GM12878 (cell line): ENCODE results near the gene YTHDF1. TPM values are rescaled to one million over a fixed set of nuclear protein-coding genes. Genes with fewer than 3 reads are reported as not detected.

Source experiments
- ATAC-seq: fragments of 200-7000 bp; cut with Tn5 transposase; 3 replicates; pipeline ENCODE4 v1.9.1; 2020; ENCODE audit warnings: mild to moderate bottlenecking, moderate library complexity
- BruUV-seq: library from RNA; stranded (reverse); fragments of 400-500 nt; replicated peaks from 2 replicates; lab custom pipeline; 2021; lab: Mats Ljungman, UMichigan
- CTCF ChIA-PET: fragments of 300-600 bp; sonication (Branson Sonifier 250); formaldehyde crosslinking; extraction: SDS; loops from one replicate; lab custom pipeline; 2021; ENCODE audit warnings: inconsistent platforms; lab: Yijun Ruan, JAX
- POLR2A ChIA-PET: fragments of 350-600 bp; formaldehyde crosslinking; extraction: SDS; loops from one replicate; lab custom pipeline; 2021; ENCODE audit warnings: inconsistent platforms; lab: Charles Lee
- RAD21 ChIA-PET: fragments of 300-600 bp; sonication (Branson Sonifier 250); formaldehyde crosslinking; loops from one replicate; lab custom pipeline; 2023; ENCODE audit warnings: antibody characterized with exemption; ENCODE audit not compliant: unreplicated experiment; lab: Charles Lee
- SMC1A ChIA-PET: fragments of 300-600 bp; sonication (Branson Sonifier 250); formaldehyde crosslinking; loops from one replicate; lab custom pipeline; 2023; ENCODE audit not compliant: unreplicated experiment, uncharacterized antibody; lab: Charles Lee
- DNase-seq: peaks from one replicate; pipeline ENCODE4 v3.0.0-alpha.2; 2011; ENCODE audit warnings: low read depth, low spot score
- FAIRE-seq: peaks from 3 replicates; lab custom pipeline; 2011; peaks lifted over from hg19 to GRCh38; lab: Jason Lieb, UNC
- H2AFZ ChIP-seq: 2 replicates; pipeline ENCODE4 v1.6.0; 2011; ENCODE audit warnings: low read depth, low read length, control low read depth; ENCODE audit not compliant: control insufficient read depth
- H3K27ac ChIP-seq: 2 replicates; pipeline ENCODE4 v1.5.1; 2011; ENCODE audit warnings: control low read depth; ENCODE audit not compliant: control insufficient read depth, insufficient read depth
- H3K27me3 ChIP-seq, 2 experiments: replicated peaks in 1 of 2; 2 replicates each; pipeline versions ENCODE4 v1.6.0 to v1.6.1; 2011; ENCODE audit warnings: low read length in 1 of 2; ENCODE audit not compliant: control insufficient read depth in 2 of 2, insufficient read depth in 2 of 2
- H3K36me3 ChIP-seq, 2 experiments: 2 replicates each; pipeline ENCODE4 v1.5.1; 2011; ENCODE audit warnings: low read length in 1 of 2; ENCODE audit not compliant: control insufficient read depth in 2 of 2, insufficient read depth in 2 of 2
- H3K4me1 ChIP-seq: 2 replicates; pipeline ENCODE4 v1.6.1; 2011; ENCODE audit warnings: mild to moderate bottlenecking, low read length, moderate library complexity, mixed read lengths; ENCODE audit not compliant: control insufficient read depth, insufficient read depth
- H3K4me2 ChIP-seq: 2 replicates; pipeline ENCODE4 v1.6.0; 2011; ENCODE audit warnings: control low read depth; ENCODE audit not compliant: control insufficient read depth, insufficient read depth
- H3K4me3 ChIP-seq: fragments of 200-600 bp; sonication (generic); 2 replicates; pipeline ENCODE4 v1.5.1; 2016
- H3K79me2 ChIP-seq: 2 replicates; pipeline ENCODE4 v1.6.0; 2011; ENCODE audit warnings: low read length; ENCODE audit not compliant: control insufficient read depth, insufficient read depth
- H3K9ac ChIP-seq: 2 replicates; pipeline ENCODE4 v1.8.0; 2011; ENCODE audit warnings: low read length, control low read depth, mixed read lengths; ENCODE audit not compliant: control insufficient read depth, insufficient read depth
- H3K9me3 ChIP-seq: replicated peaks from 3 replicates; pipeline ENCODE4 v1.5.1; 2011; ENCODE audit warnings: mild to moderate bottlenecking, low read length; ENCODE audit not compliant: control insufficient read depth, insufficient read depth
- H4K20me1 ChIP-seq: 2 replicates; pipeline ENCODE4 v1.6.0; 2011; ENCODE audit not compliant: control insufficient read depth, insufficient read depth
- ATF7 ChIP-seq: fragments of 450-650 bp; IDR thresholded peaks from 2 replicates; pipeline ENCODE4 v1.6.1; 2016; ENCODE audit warnings: low read depth, mild to moderate bottlenecking
- BACH1 ChIP-seq: fragments of 450-650 bp; IDR thresholded peaks from 2 replicates; pipeline ENCODE4 v1.6.1; 2017; ENCODE audit warnings: mild to moderate bottlenecking, borderline replicate concordance
- BRCA1 ChIP-seq: IDR thresholded peaks from 2 replicates; pipeline ENCODE4 v1.6.1; 2011; ENCODE audit warnings: low read depth, low read length, improper control_type of control experiment
- CBX3 ChIP-seq: fragments of 200-600 bp; sonication (generic); IDR thresholded peaks from 2 replicates; pipeline ENCODE4 v1.6.1; 2016; ENCODE audit warnings: low read depth, borderline replicate concordance
- EGR1 ChIP-seq, 2 experiments: IDR thresholded peaks; 1 replicate in 1 of 2; 2 replicates in 1 of 2; pipeline ENCODE4 v1.6.1; 2011 to 2012; ENCODE audit warnings: low read depth in 2 of 2, low read length in 2 of 2, borderline replicate concordance in 1 of 2, mild to moderate bottlenecking in 1 of 2, moderate library complexity in 1 of 2
- FOXM1 ChIP-seq: IDR thresholded peaks from 2 replicates; pipeline ENCODE4 v1.6.1; 2012; ENCODE audit warnings: low read depth, mild to moderate bottlenecking, inconsistent platforms, low read length, moderate library complexity
- HDAC2 ChIP-seq: fragments of 200-600 bp; sonication (generic); IDR thresholded peaks from 2 replicates; pipeline ENCODE4 v1.6.1; 2017
- HDGF ChIP-seq: fragments of 450-650 bp; IDR thresholded peaks from 2 replicates; pipeline ENCODE4 v1.6.1; 2016; ENCODE audit warnings: antibody characterized with exemption
- IKZF2 ChIP-seq, 2 experiments: fragments of 450-650 bp; IDR thresholded peaks; 2 replicates each; pipeline ENCODE4 v1.6.1; 2017; ENCODE audit warnings: mild to moderate bottlenecking in 2 of 2, moderate library complexity in 2 of 2
- KAT2A ChIP-seq: conservative IDR thresholded peaks from 2 replicates; pipeline ENCODE4 v1.6.1; 2011; ENCODE audit warnings: low read depth, low read length; ENCODE audit not compliant: control insufficient read depth
- RAD21 ChIP-seq: IDR thresholded peaks from 2 replicates; pipeline ENCODE4 v1.6.1; 2011; ENCODE audit warnings: mild to moderate bottlenecking, low read depth, low read length, moderate library complexity; ENCODE audit not compliant: insufficient read depth
- RCOR1 ChIP-seq: conservative IDR thresholded peaks from 2 replicates; pipeline ENCODE4 v1.6.1; 2012; ENCODE audit warnings: low read depth, low read length, improper control_type of control experiment
- RELA ChIP-seq: fragments of 450-650 bp; IDR thresholded peaks from 2 replicates; pipeline ENCODE4 v1.8.0; 2014; ENCODE audit warnings: borderline replicate concordance; ENCODE audit not compliant: partially characterized antibody
- SMAD5 ChIP-seq: IDR thresholded peaks from 2 replicates; pipeline ENCODE4 v1.6.1; 2016; ENCODE audit warnings: antibody characterized with exemption, low read depth
- whole genome bisulfite sequencing: methylation state at CpG from one replicate; pipeline ENCODE4 v1.1.6; 2016; ENCODE audit warnings: low lambda C conversion rate; ENCODE audit not compliant: insufficient replicate concordance, insufficient coverage; ENCODE audit errors: missing lambda C conversion rate; 5-methylcytosine and 5-hydroxymethylcytosine counted together
- in situ Hi-C: fragments of 300-500 bp; cut with MboI; formaldehyde crosslinking; loops from 9 replicates; pipeline ENCODE4 v1.14.3; 2018; ENCODE audit warnings: mixed read lengths
- intact Hi-C: fragments of 100-400 bp; cut with micrococcal nuclease; formaldehyde crosslinking; loops from one replicate; pipeline ENCODE4 v1.14.2; 2022; ENCODE audit not compliant: unreplicated experiment
- polyA plus RNA-seq, 11 experiments: library from polyadenylated mRNA; depleted of rRNA in 4 of 11; unstranded in 6 of 11; stranded (reverse) in 5 of 11; fragments of >200 nt; fragmentation: Nextera tagmentation in 4 of 11; fragmentation: Illumina TruSeq in 1 of 11; extraction: Ambion mirVana in 4 of 11; extraction: Trizol in 1 of 11; gene quantifications; 1 replicate in 1 of 11; 2 replicates in 10 of 11; pipeline versions ENCODE4 v1.2.1 to v1.2.3, GENCODE V29; 2011 to 2016; ENCODE audit warnings: inconsistent platforms in 2 of 11, missing spikeins in 2 of 11, low read depth in 1 of 11
- total RNA-seq, 4 experiments: library from RNA; depleted of rRNA in 3 of 4; stranded (reverse); fragments of >200 nt in 3 of 4; fragmentation: Illumina TruSeq in 1 of 4; extraction: Trizol in 1 of 4; gene quantifications; 2 replicates each; pipeline versions ENCODE4 v1.2.1 to v1.2.3, GENCODE V29; 2013 to 2021
- TF ChIP-seq, protein P1 (sequence below): fragments of 450-650 bp; formaldehyde crosslinking; IDR thresholded peaks from 2 replicates; pipeline ENCODE4 v1.4.0; 2022; ENCODE audit warnings: mild to moderate bottlenecking, moderate library complexity
- TF ChIP-seq, protein P2 (sequence below): fragments of 450-650 bp; IDR thresholded peaks from 2 replicates; pipeline ENCODE4 v1.6.1; 2016; ENCODE audit warnings: mild to moderate bottlenecking
- TF ChIP-seq, protein P3 (sequence below): fragments of 450-650 bp; IDR thresholded peaks from 2 replicates; pipeline ENCODE4 v1.6.1; 2017; ENCODE audit warnings: antibody characterized with exemption, mild to moderate bottlenecking, moderate library complexity

The YTHDF1 gene
- total and polyA plus RNA-seq, 10 of the 15 experiments (the other 5 are each of a cell fraction or from before 2014, with no cell fraction given), result 4.6 to 37.8 (median 20.5) TPM

DNA sequence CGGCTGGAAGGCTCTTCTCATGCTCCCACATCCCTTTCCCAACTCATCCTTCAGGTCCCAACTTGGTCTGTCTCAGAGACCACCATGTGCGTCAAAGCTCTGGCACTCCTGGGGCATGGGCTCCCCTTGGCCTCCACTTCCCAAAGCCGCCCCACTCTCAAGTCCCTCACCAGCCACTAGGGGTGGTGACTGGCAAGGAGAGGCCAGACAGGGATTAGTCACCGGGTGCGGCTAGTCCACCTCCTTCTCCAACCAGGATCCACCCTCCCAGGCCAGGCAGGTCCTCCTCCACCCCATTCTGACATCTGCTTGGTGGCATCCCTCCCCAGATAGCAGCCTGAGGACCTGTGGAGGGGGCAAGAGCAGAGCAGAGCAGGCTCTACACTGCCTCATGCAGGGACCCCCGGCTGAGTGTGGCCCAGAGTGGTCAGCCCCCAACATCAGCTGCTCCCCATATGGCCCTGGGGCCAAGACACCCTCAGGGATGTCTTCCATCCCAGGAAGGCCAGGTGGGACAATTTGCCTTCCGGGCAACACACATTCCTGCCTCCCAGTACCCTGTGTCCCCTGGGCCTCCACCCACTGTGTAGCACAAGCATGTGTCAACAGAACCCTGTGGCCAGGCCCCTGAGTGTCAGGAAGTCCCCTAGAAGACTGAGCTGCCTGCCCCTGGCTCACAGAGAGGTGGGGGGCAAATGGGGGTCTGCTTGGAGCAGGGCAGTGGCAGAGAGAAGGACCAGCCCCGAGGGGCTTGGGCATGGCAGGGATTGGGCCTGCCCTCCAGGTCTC, 29.2 kb downstream of the YTHDF1 start:
- POLR2A ChIA-PET, result no interaction called here
- no peak for FAIRE-seq

More for the DNA sequence above, 29.2 kb downstream of the YTHDF1 start:
- intact Hi-C loops (no loop called here), in situ Hi-C loops (no loop called here)
- Histone ChIP-seq H4K20me1 (no peaks in the 10 kb centered on the region), H3K27ac (no peak overlapping the region), H3K9me3 (no peaks in the 10 kb centered on the region), H3K36me3 (no peaks in the 10 kb centered on the region), H3K4me3 (no peak overlapping the region), H3K4me2 (no peak overlapping the region), H2AFZ (no peak overlapping the region), H3K9ac (no peak overlapping the region), H3K4me1 (no peaks in the 10 kb centered on the region), H3K79me2 (no peaks in the 10 kb centered on the region), H3K27me3 (no peaks in the 10 kb centered on the region)
- ATAC-seq (no peak), DNase-seq (no peak)
- RAD21 ChIA-PET, result no interaction called here
- 65% methylated on average over 8 of the region's 8 CpGs for WGBS
- SMC1A ChIA-PET, result no interaction called here
- TF ChIP-seq BRCA1, result no peak
- TF ChIP-seq RCOR1, result no peak
- no peak for TF ChIP-seq EGR1 (IDR thresholded peaks at IDR 0.05; ENCODE audit: borderline replicate concordance in 1 of 2, low read depth in 2 of 2, low read length in 2 of 2)
- no peak for TF ChIP-seq RAD21
- TF ChIP-seq, protein P1, sequence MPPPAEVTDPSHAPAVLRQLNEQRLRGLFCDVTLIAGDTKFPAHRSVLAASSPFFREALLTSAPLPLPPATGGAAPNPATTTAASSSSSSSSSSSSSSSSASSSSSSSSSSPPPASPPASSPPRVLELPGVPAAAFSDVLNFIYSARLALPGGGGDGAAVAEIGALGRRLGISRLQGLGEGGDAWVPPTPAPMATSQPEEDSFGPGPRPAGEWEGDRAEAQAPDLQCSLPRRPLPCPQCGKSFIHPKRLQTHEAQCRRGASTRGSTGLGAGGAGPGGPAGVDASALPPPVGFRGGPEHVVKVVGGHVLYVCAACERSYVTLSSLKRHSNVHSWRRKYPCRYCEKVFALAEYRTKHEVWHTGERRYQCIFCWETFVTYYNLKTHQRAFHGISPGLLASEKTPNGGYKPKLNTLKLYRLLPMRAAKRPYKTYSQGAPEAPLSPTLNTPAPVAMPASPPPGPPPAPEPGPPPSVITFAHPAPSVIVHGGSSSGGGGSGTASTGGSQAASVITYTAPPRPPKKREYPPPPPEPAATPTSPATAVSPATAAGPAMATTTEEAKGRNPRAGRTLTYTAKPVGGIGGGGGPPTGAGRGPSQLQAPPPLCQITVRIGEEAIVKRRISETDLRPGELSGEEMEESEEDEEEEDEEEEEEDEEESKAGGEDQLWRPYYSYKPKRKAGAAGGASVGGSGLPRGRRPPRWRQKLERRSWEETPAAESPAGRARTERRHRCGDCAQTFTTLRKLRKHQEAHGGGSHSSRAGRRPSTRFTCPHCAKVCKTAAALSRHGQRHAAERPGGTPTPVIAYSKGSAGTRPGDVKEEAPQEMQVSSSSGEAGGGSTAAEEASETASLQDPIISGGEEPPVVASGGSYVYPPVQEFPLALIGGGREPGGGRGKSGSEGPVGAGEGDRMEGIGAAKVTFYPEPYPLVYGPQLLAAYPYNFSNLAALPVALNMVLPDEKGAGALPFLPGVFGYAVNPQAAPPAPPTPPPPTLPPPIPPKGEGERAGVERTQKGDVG, result no peak
- no peak for TF ChIP-seq KAT2A
- no peak for TF ChIP-seq HDGF
- TF ChIP-seq BACH1, result no peak
- TF ChIP-seq, protein P2, sequence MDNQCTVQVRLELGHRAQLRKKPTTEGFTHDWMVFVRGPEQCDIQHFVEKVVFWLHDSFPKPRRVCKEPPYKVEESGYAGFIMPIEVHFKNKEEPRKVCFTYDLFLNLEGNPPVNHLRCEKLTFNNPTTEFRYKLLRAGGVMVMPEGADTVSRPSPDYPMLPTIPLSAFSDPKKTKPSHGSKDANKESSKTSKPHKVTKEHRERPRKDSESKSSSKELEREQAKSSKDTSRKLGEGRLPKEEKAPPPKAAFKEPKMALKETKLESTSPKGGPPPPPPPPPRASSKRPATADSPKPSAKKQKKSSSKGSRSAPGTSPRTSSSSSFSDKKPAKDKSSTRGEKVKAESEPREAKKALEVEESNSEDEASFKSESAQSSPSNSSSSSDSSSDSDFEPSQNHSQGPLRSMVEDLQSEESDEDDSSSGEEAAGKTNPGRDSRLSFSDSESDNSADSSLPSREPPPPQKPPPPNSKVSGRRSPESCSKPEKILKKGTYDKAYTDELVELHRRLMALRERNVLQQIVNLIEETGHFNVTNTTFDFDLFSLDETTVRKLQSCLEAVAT, result no peak
- no peak for TF ChIP-seq FOXM1
- no peak for TF ChIP-seq IKZF2 (IDR thresholded peaks at IDR 0.05)
- no peak for TF ChIP-seq RELA
- no peak for TF ChIP-seq HDAC2
- TF ChIP-seq CBX3, result no peak
- TF ChIP-seq, protein P3, sequence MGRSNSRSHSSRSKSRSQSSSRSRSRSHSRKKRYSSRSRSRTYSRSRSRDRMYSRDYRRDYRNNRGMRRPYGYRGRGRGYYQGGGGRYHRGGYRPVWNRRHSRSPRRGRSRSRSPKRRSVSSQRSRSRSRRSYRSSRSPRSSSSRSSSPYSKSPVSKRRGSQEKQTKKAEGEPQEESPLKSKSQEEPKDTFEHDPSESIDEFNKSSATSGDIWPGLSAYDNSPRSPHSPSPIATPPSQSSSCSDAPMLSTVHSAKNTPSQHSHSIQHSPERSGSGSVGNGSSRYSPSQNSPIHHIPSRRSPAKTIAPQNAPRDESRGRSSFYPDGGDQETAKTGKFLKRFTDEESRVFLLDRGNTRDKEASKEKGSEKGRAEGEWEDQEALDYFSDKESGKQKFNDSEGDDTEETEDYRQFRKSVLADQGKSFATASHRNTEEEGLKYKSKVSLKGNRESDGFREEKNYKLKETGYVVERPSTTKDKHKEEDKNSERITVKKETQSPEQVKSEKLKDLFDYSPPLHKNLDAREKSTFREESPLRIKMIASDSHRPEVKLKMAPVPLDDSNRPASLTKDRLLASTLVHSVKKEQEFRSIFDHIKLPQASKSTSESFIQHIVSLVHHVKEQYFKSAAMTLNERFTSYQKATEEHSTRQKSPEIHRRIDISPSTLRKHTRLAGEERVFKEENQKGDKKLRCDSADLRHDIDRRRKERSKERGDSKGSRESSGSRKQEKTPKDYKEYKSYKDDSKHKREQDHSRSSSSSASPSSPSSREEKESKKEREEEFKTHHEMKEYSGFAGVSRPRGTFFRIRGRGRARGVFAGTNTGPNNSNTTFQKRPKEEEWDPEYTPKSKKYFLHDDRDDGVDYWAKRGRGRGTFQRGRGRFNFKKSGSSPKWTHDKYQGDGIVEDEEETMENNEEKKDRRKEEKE, result no peak
- TF ChIP-seq SMAD5, result no peak
- no peak for TF ChIP-seq ATF7
- no TSS peak for BruUV-seq
- CTCF ChIA-PET, result interaction anchor here (0.9 kb wide), 1 partner anchor 13 kb away, joined by 3 read pairs; no protein-coding TSS in a partner anchor
